Testis (tissue), 3 donors: Measurements from ENCODE around the gene FBXL17. TPM values are rescaled to one million over a fixed set of nuclear protein-coding genes. Genes with fewer than 3 reads are reported as not detected.
"Not testable (repeated sequence)": the region's sequence is repeated elsewhere in the genome, so short reads cannot be mapped to it uniquely, and the experiment has no call there.

Experiments
- DNase-seq: peaks from one replicate; pipeline ENCODE4 v3.0.0-alpha.2; 2019
- H3K27ac ChIP-seq, 2 donors: fragments of 200-600 bp; sonication (generic); one replicate each; pipeline ENCODE4 v1.5.1; 2019
- H3K27me3 ChIP-seq: fragments of 200-600 bp; sonication (generic); one replicate; pipeline ENCODE4 v1.5.1; 2019
- H3K36me3 ChIP-seq: fragments of 200-600 bp; sonication (generic); one replicate; pipeline ENCODE4 v1.5.1; 2017; ENCODE audit warnings: low read depth; ENCODE audit errors: missing control alignments
- H3K4me1 ChIP-seq: fragments of 200-600 bp; sonication (generic); one replicate; pipeline ENCODE4 v1.5.1; 2019
- H3K4me3 ChIP-seq, 2 donors: fragments of 200-600 bp; sonication (generic); one replicate each; pipeline ENCODE4 v1.5.1; 2017 to 2019
- H3K9me3 ChIP-seq: fragments of 200-600 bp; sonication (generic); one replicate; pipeline ENCODE4 v1.5.1; 2017
- POLR2A ChIP-seq: fragments of 450-650 bp; IDR thresholded peaks from one replicate; pipeline ENCODE4 v1.6.1; 2017; ENCODE audit warnings: antibody characterized with exemption, mild to moderate bottlenecking, moderate library complexity
- WGBS, 2 donors: methylation state at CpG; one replicate each; pipeline ENCODE4 v1.1.5; 2018; 5-methylcytosine and 5-hydroxymethylcytosine counted together
- intact Hi-C: fragments of 100-400 bp; cut with DNase I; formaldehyde crosslinking; loops from one replicate; pipeline ENCODE4 v1.15.1; 2023; ENCODE audit warnings: low total_unique reads
- polyA plus RNA-seq: library from polyadenylated mRNA; stranded (reverse); fragments of 350-450 nt; fragmentation: Illumina TruSeq; extraction: RNeasy Lipid Tissue Mini Kit (QIAGEN cat#74804); gene quantifications from one replicate; pipeline ENCODE4 v1.2.3, GENCODE V29; 2014; ENCODE audit warnings: low read depth, low replicate concordance; ENCODE audit not compliant: insufficient read depth
- total RNA-seq, 2 donors: library from RNA; depleted of rRNA; stranded (reverse); fragments of >200 nt; gene quantifications; one replicate each; pipeline ENCODE4 v1.2.3, GENCODE V29; 2016
- TF ChIP-seq, protein P1 (sequence below), 3 experiments: fragments of 450-650 bp in 2 of 3; fragments of 200-600 bp in 1 of 3; sonication (generic) in 1 of 3; IDR thresholded peaks; one replicate each; pipeline ENCODE4 v1.5.1; 2016 to 2019; ENCODE audit warnings: antibody characterized with exemption in 3 of 3, mild to moderate bottlenecking in 2 of 3, moderate library complexity in 1 of 3

The FBXL17 gene
- total and polyA plus RNA-seq, 3 donors from 2014 or later, result 20.7 to 25.1 (median 22.6) TPM

DNA sequence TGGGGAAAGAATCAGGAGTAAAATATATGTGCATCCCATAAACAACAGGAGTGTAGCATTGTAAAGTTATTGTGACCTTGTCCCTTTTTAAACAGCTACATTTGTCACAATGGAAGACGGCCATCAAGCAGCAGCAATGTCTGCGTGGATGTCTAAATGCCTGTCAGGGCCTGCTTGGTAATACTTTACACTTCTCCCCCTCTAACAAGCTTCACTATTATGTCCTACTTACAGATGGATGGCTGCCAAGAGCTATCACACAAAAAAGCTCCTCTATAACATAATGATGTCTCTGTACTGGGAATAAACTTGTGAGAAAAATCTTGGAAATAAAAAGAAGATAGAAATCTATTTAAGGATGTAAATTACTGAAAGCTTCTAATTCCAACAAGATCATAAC is 213.0 kb downstream of the FBXL17 start:
- H3K4me1 ChIP-seq, result no peaks in the 10 kb centered on the region
- intact Hi-C loops, result no loop called here
- H3K36me3 ChIP-seq, result no peaks in the 10 kb centered on the region
- 58 to 62% methylated on average over 2 of the region's 2 CpGs for WGBS, 2 donors
- H3K9me3 ChIP-seq, result no peaks in the 10 kb centered on the region
- no peak for TF ChIP-seq POLR2A
- TF ChIP-seq, protein P1, sequence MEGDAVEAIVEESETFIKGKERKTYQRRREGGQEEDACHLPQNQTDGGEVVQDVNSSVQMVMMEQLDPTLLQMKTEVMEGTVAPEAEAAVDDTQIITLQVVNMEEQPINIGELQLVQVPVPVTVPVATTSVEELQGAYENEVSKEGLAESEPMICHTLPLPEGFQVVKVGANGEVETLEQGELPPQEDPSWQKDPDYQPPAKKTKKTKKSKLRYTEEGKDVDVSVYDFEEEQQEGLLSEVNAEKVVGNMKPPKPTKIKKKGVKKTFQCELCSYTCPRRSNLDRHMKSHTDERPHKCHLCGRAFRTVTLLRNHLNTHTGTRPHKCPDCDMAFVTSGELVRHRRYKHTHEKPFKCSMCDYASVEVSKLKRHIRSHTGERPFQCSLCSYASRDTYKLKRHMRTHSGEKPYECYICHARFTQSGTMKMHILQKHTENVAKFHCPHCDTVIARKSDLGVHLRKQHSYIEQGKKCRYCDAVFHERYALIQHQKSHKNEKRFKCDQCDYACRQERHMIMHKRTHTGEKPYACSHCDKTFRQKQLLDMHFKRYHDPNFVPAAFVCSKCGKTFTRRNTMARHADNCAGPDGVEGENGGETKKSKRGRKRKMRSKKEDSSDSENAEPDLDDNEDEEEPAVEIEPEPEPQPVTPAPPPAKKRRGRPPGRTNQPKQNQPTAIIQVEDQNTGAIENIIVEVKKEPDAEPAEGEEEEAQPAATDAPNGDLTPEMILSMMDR (IDR thresholded peaks at IDR 0.05), result no peak
- no peak overlapping the region for H3K27ac ChIP-seq
- no peak for DNase-seq
- H3K4me3 ChIP-seq, result no peak overlapping the region
- no peaks in the 10 kb centered on the region for H3K27me3 ChIP-seq

DNA sequence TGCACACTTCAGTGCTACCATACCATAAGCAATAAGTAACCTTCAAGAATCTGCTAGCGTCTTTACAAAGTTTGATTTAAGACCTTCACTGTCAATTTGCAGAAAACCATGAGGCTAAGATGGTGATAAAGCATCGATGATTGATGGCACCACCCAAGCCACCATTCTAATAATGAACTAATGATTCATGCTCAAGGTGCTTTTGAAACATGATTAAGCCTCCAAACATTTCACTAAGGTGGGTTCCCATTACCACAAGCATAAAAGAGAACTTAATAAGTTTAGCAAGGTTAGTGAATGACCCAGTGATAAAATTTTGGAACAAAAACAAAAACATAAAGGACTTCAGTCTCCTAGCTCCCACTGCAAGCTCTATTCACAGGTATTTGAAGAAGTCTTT is 214.7 kb downstream of the FBXL17 start:
- WGBS, 2 donors, result 86 to 93% methylated on average over 2 of the region's 2 CpGs
- H3K36me3 ChIP-seq, result no peaks in the 10 kb centered on the region
- H3K4me3 ChIP-seq, result no peak overlapping the region
- intact Hi-C loops, result no loop called here
- H3K4me1 ChIP-seq, result no peaks in the 10 kb centered on the region
- H3K27me3 ChIP-seq, result no peaks in the 10 kb centered on the region
- H3K27ac ChIP-seq, result no peak overlapping the region
- DNase-seq, result no peak
- TF ChIP-seq, protein P1 (IDR thresholded peaks at IDR 0.05), result no peak
- no peak for TF ChIP-seq POLR2A
- H3K9me3 ChIP-seq, result no peaks in the 10 kb centered on the region

GRCh38 chr5:108164574-108164973 is 217.3 kb downstream of the FBXL17 start:
- Histone ChIP-seq H3K9me3 (no peaks in the 10 kb centered on the region), H3K27ac (no peak overlapping the region), H3K4me1 (no peaks in the 10 kb centered on the region), H3K36me3 (no peaks in the 10 kb centered on the region), H3K27me3 (no peaks in the 10 kb centered on the region), H3K4me3 (no peak overlapping the region)
- 96 to 97% methylated on average over 2 of the region's 2 CpGs for WGBS, 2 donors
- intact Hi-C loops, result no loop called here
- TF ChIP-seq, protein P1 (IDR thresholded peaks at IDR 0.05), result no peak
- TF ChIP-seq POLR2A, result no peak
- DNase-seq, result no peak

GRCh38 chr5:108152854-108153253 is 229.0 kb downstream of the FBXL17 start:
- H3K9me3 ChIP-seq, intact Hi-C loops: not testable (repeated sequence)
- 93 to 100% methylated on average over 1 of the region's 1 CpG for WGBS, 2 donors

DNA sequence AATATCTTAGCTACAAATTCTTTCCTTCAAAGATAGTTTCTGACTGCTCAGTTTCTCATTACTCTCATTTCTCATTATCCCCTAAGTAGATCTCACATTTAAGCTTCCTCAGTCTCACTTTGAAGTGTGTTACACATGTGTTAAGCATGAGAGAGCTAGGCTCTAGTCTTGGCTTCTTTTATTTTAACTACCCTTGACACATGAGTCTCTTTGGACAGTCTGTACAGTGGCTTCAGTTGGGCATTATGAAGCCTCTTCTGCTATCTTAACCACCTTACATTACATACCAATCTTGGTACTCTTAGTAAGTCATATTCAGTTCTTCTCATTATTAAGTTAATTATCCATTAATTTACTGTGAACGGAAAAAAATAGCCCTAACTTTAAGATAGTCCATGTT is 232.5 kb downstream of the FBXL17 start:
- WGBS, 2 donors, result 87 to 100% methylated on average over 1 of the region's 1 CpG
- intact Hi-C loops, result no loop called here
- Histone ChIP-seq H3K27ac (no peak overlapping the region), H3K27me3 (no peaks in the 10 kb centered on the region), H3K4me3 (no peak overlapping the region), H3K36me3 (no peaks in the 10 kb centered on the region), H3K9me3 (no peaks in the 10 kb centered on the region), H3K4me1 (no peaks in the 10 kb centered on the region)
- no peak for DNase-seq
- no peak for TF ChIP-seq POLR2A
- TF ChIP-seq, protein P1 (IDR thresholded peaks at IDR 0.05), result no peak

More at GRCh38 chr5:108152854-108153253, 229.0 kb downstream of the FBXL17 start:
- not testable (repeated sequence) for H3K27me3 ChIP-seq, H3K4me3 ChIP-seq, H3K27ac ChIP-seq, DNase-seq, H3K36me3 ChIP-seq, H3K4me1 ChIP-seq
